HL-60 (cell line): ENCODE measurements around the gene RAB11FIP2.

Experiments used
- DNase-seq, 2 experiments: peaks; one replicate each; pipeline ENCODE4 v3.0.0-alpha.2; 2010 to 2020; ENCODE audit warnings: low read depth in 1 of 2, low spot score in 1 of 2
- H3K27ac ChIP-seq: fragments of 250-450 bp; sonication (Bioruptor Pico); replicated peaks from 2 replicates; pipeline ENCODE4 v1.5.1; 2020; ENCODE audit warnings: mild to moderate bottlenecking, moderate library complexity
- H3K27me3 ChIP-seq: fragments of 250-450 bp; sonication (Bioruptor Pico); 2 replicates; pipeline ENCODE4 v1.5.1; 2021; ENCODE audit warnings: mild to moderate bottlenecking, moderate library complexity; ENCODE audit not compliant: insufficient read depth, poor library complexity, severe bottlenecking
- H3K4me3 ChIP-seq: replicated peaks from 2 replicates; pipeline ENCODE4 v1.5.1; 2011; ENCODE audit warnings: mild to moderate bottlenecking, control low read depth, low read length; ENCODE audit not compliant: insufficient read depth
- GABPA ChIP-seq: IDR thresholded peaks from 2 replicates; pipeline ENCODE4 v1.6.1; 2012; ENCODE audit warnings: low read depth
- POLR2AphosphoS5 ChIP-seq: IDR thresholded peaks from 2 replicates; pipeline ENCODE4 v1.6.1; 2012; ENCODE audit warnings: low read depth
- SPI1 ChIP-seq: IDR thresholded peaks from 2 replicates; pipeline ENCODE4 v1.6.1; 2012; ENCODE audit warnings: low read depth, mild to moderate bottlenecking, borderline replicate concordance
- TF ChIP-seq, protein P1 (sequence below): IDR thresholded peaks from 2 replicates; pipeline ENCODE4 v1.6.1; 2012; ENCODE audit warnings: low read depth; ENCODE audit not compliant: insufficient replicate concordance
- TF ChIP-seq, protein P2 (sequence below): IDR thresholded peaks from one replicate; pipeline ENCODE4 v1.5.1; 2011; ENCODE audit warnings: low read length, control low read depth, inconsistent platforms; ENCODE audit not compliant: insufficient read depth

Gene RAB11FIP2

DNA sequence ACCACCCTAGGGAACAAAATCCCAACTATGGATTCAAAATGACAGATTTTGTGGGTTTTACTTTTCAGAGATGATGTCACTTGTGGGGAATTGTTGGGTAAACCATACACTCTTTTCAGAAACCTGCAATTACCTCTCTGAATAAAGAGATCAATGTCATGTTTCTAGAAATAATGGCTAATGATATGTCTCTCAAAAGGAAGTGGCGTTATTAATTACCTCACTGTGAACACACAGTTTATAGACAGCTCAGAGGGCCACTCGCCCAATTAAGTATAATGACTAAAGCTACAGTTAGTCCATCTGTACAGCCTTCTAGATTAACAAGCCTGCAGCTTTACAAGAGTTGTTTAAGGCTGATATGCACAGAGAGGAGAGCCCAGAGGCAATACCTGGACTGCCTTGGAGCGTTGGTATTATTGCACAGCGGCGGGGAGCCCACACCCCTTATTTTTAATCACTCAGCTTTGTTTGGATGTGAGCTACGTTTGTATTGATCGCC, 79.5 kb downstream of the RAB11FIP2 start:
- Histone ChIP-seq H3K27ac (no peak overlapping the region), H3K27me3 (peaks cover 8% of the 10 kb centered on the region), H3K4me3 (no peak overlapping the region)
- no peak for DNase-seq
- no peak for TF ChIP-seq SPI1

DNA sequence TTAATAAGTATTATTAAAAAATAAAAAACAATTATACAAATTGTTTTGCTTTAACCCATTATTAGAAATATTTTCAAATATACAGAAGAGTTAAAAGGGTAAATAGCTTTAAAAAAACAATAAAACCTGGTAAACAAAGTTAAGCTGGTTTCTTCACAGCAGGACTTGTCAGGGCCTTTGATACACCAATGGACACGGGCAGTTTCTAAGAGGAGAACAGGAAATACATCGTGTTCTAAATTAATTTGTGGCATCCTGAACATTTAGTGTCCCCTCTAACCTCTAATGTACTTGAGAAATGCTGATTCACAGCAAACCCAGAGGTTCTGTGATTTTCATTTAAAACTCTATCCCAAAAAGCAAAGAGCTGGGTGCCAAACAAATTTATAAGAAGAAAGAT, 80.8 kb downstream of the RAB11FIP2 start:
- Histone ChIP-seq H3K27ac (no peak overlapping the region), H3K27me3 (peaks cover 8% of the 10 kb centered on the region), H3K4me3 (no peak overlapping the region)
- no peak for DNase-seq
- TF ChIP-seq POLR2AphosphoS5 (no peak), SPI1 (no peak), GABPA (no peak)
- TF ChIP-seq, protein P1, sequence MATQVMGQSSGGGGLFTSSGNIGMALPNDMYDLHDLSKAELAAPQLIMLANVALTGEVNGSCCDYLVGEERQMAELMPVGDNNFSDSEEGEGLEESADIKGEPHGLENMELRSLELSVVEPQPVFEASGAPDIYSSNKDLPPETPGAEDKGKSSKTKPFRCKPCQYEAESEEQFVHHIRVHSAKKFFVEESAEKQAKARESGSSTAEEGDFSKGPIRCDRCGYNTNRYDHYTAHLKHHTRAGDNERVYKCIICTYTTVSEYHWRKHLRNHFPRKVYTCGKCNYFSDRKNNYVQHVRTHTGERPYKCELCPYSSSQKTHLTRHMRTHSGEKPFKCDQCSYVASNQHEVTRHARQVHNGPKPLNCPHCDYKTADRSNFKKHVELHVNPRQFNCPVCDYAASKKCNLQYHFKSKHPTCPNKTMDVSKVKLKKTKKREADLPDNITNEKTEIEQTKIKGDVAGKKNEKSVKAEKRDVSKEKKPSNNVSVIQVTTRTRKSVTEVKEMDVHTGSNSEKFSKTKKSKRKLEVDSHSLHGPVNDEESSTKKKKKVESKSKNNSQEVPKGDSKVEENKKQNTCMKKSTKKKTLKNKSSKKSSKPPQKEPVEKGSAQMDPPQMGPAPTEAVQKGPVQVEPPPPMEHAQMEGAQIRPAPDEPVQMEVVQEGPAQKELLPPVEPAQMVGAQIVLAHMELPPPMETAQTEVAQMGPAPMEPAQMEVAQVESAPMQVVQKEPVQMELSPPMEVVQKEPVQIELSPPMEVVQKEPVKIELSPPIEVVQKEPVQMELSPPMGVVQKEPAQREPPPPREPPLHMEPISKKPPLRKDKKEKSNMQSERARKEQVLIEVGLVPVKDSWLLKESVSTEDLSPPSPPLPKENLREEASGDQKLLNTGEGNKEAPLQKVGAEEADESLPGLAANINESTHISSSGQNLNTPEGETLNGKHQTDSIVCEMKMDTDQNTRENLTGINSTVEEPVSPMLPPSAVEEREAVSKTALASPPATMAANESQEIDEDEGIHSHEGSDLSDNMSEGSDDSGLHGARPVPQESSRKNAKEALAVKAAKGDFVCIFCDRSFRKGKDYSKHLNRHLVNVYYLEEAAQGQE, result no peak
- TF ChIP-seq, protein P2, sequence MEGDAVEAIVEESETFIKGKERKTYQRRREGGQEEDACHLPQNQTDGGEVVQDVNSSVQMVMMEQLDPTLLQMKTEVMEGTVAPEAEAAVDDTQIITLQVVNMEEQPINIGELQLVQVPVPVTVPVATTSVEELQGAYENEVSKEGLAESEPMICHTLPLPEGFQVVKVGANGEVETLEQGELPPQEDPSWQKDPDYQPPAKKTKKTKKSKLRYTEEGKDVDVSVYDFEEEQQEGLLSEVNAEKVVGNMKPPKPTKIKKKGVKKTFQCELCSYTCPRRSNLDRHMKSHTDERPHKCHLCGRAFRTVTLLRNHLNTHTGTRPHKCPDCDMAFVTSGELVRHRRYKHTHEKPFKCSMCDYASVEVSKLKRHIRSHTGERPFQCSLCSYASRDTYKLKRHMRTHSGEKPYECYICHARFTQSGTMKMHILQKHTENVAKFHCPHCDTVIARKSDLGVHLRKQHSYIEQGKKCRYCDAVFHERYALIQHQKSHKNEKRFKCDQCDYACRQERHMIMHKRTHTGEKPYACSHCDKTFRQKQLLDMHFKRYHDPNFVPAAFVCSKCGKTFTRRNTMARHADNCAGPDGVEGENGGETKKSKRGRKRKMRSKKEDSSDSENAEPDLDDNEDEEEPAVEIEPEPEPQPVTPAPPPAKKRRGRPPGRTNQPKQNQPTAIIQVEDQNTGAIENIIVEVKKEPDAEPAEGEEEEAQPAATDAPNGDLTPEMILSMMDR, result no peak

DNA sequence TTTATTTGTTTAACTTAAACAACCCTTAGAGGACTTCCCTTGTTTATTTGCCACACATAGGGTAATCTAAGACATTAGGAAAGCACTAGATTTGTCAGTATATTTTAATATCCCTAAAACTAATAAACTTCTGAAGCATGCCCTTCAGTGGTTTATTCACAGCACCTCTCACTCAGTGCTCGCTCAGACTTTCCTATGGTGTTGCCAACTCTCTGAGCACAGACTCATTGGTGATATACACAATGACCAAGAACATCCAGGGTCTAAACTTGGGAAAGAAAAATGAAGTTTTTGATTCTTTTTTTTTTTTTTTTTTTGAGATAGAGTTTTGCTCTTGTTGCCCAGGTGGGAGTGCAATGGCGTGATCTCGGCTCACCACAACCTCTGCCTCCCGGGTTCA, 82.2 kb downstream of the RAB11FIP2 start:
- no peak for DNase-seq
- H3K27me3 ChIP-seq, result peaks cover 11% of the 10 kb centered on the region
- H3K27ac ChIP-seq, result no peak overlapping the region
- TF ChIP-seq, protein P1, result no peak
- TF ChIP-seq GABPA (no peak), SPI1 (no peak), POLR2AphosphoS5 (no peak)
- TF ChIP-seq, protein P2, result no peak
- H3K4me3 ChIP-seq, result no peak overlapping the region

DNA sequence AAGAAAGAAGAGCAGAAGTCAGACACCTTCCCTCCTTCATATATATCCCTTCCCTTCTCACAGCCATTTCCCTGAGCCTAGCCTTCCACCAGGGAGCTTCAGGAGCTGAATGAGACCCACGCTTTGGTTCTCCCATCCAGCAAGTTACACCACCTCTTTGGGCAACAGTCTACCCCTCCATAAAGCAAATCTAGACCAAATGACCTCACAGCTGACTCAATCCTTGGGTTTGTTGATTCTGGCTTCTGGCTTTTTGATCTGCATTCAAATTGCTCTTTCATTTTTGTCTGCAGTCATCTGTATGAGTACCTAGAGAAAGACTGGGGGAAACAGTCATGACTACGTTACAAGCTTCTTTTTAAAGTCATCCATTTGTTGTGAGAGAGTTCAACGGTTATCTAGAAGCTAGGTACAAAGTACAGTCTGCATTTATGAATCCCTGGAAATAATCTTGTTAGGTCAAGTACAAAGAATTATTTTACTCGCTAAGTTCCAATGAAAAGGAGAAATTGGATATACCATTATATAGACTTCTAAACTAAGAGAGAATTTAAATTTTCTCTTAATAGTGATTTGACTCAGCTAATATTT, 86.3 kb downstream of the RAB11FIP2 start:
- no peak for DNase-seq
- H3K27me3 ChIP-seq, result peaks cover 5% of the 10 kb centered on the region
- TF ChIP-seq, protein P2, result no peak
- TF ChIP-seq SPI1 (no peak), POLR2AphosphoS5 (no peak), GABPA (no peak)
- TF ChIP-seq, protein P1, result no peak

More for the DNA sequence above, 86.3 kb downstream of the RAB11FIP2 start:
- no peak overlapping the region for H3K27ac ChIP-seq
- H3K4me3 ChIP-seq, result no peak overlapping the region
